RWPE2 (cell line): ENCODE measurements around the gene GMPR.
"Not testable (repeated sequence)": the region's sequence is repeated elsewhere in the genome, so short reads cannot be mapped to it uniquely, and the experiment has no call there.

Experiments used
- ATAC-seq: fragments of 200-7000 bp; cut with Tn5 transposase; 3 replicates; pipeline ENCODE4 v1.9.1; 2021; ENCODE audit warnings: low read depth
- DNase-seq: peaks from one replicate; pipeline ENCODE4 v3.0.0-alpha.2; 2020; ENCODE audit warnings: low spot score
- H3K27ac ChIP-seq: fragments of 450-650 bp; 2 replicates; pipeline ENCODE4 v1.5.1; 2017; ENCODE audit warnings: mild to moderate bottlenecking; ENCODE audit not compliant: poor library complexity, severe bottlenecking
- H3K27me3 ChIP-seq: fragments of 250-450 bp; sonication (Bioruptor Pico); 2 replicates; pipeline ENCODE4 v1.5.1; 2021; ENCODE audit warnings: mild to moderate bottlenecking, moderate library complexity; ENCODE audit not compliant: insufficient read depth, poor library complexity, severe bottlenecking
- H3K36me3 ChIP-seq: fragments of 250-450 bp; sonication (Bioruptor Pico); 2 replicates; pipeline ENCODE4 v1.5.1; 2020; ENCODE audit warnings: low read depth, mild to moderate bottlenecking, moderate library complexity
- H3K4me1 ChIP-seq: fragments of 250-450 bp; sonication (Bioruptor Pico); 2 replicates; pipeline ENCODE4 v1.5.1; 2021; ENCODE audit warnings: mild to moderate bottlenecking, moderate library complexity; ENCODE audit not compliant: insufficient read depth, poor library complexity, severe bottlenecking
- H3K4me3 ChIP-seq: fragments of 250-450 bp; sonication (Bioruptor Pico); 2 replicates; pipeline ENCODE4 v1.5.1; 2021; ENCODE audit warnings: mild to moderate bottlenecking, moderate library complexity; ENCODE audit not compliant: severe bottlenecking
- H3K9me3 ChIP-seq: fragments of 250-450 bp; sonication (Bioruptor Pico); 2 replicates; pipeline ENCODE4 v1.5.1; 2021; ENCODE audit warnings: mild to moderate bottlenecking, moderate library complexity; ENCODE audit not compliant: severe bottlenecking
- CTCF ChIP-seq: fragments of 450-650 bp; IDR thresholded peaks from one replicate; pipeline ENCODE4 v1.5.1; 2017; ENCODE audit warnings: mild to moderate bottlenecking, moderate library complexity; ENCODE audit not compliant: poor library complexity, severe bottlenecking

The GMPR gene

GRCh38 chr6:16257999-16258708 is 19.8 kb downstream of the GMPR start:
- no peaks in the 10 kb centered on the region for H3K36me3 ChIP-seq
- H3K4me3 ChIP-seq: no peak overlapping the region
- no peak; the same call in 2 of the 3 replicates for ATAC-seq
- no peak for TF ChIP-seq CTCF
- no peaks in the 10 kb centered on the region for H3K27me3 ChIP-seq
- H3K27ac ChIP-seq: no peak overlapping the region
- H3K4me1 ChIP-seq: no peaks in the 10 kb centered on the region
- no peak for DNase-seq
- H3K9me3 ChIP-seq: no peaks in the 10 kb centered on the region

- no peak for TF ChIP-seq CTCF
- no peaks in the 10 kb centered on the region for H3K9me3 ChIP-seq
- H3K27me3 ChIP-seq: no peaks in the 10 kb centered on the region
- DNase-seq (no peak), ATAC-seq (no peak)
- H3K4me1 ChIP-seq: no peaks in the 10 kb centered on the region
- no peak overlapping the region for H3K27ac ChIP-seq
- no peaks in the 10 kb centered on the region for H3K36me3 ChIP-seq
- H3K4me3 ChIP-seq: no peak overlapping the region
These were observed 20.3 kb downstream of the GMPR start for GRCh38 chr6:16258709-16259075.

- not testable (repeated sequence) for H3K27ac ChIP-seq, ATAC-seq, H3K4me3 ChIP-seq, H3K4me1 ChIP-seq, H3K9me3 ChIP-seq, H3K36me3 ChIP-seq, H3K27me3 ChIP-seq, DNase-seq
These were observed 21.2 kb downstream of the GMPR start for GRCh38 chr6:16259604-16260003.

- not testable (repeated sequence) for H3K4me1 ChIP-seq, ATAC-seq, DNase-seq, H3K36me3 ChIP-seq, H3K27me3 ChIP-seq, H3K27ac ChIP-seq, H3K9me3 ChIP-seq, H3K4me3 ChIP-seq
These were observed 22.2 kb downstream of the GMPR start for GRCh38 chr6:16260602-16261001.

GRCh38 chr6:16262773-16263172 is 24.4 kb downstream of the GMPR start:
- H3K9me3 ChIP-seq, ATAC-seq, H3K27me3 ChIP-seq, H3K36me3 ChIP-seq, DNase-seq, H3K4me1 ChIP-seq, H3K27ac ChIP-seq, H3K4me3 ChIP-seq: not testable (repeated sequence)

GRCh38 chr6:16263464-16264099 is 25.2 kb downstream of the GMPR start:
- not testable (repeated sequence) for H3K27me3 ChIP-seq, H3K27ac ChIP-seq, ATAC-seq, H3K36me3 ChIP-seq, H3K4me3 ChIP-seq, H3K9me3 ChIP-seq, H3K4me1 ChIP-seq, DNase-seq

GRCh38 chr6:16264785-16265184 is 26.4 kb downstream of the GMPR start:
- Histone ChIP-seq H3K9me3 (no peaks in the 10 kb centered on the region), H3K36me3 (no peaks in the 10 kb centered on the region), H3K4me3 (no peak overlapping the region), H3K4me1 (no peaks in the 10 kb centered on the region), H3K27ac (no peak overlapping the region), H3K27me3 (no peaks in the 10 kb centered on the region)
- ATAC-seq (no peak), DNase-seq (no peak)
- TF ChIP-seq CTCF: no peak
